Stimulated activated CD8-positive, alpha-beta memory T cell treated with anti-CD3 and anti-CD28 coated beads, Interleukin-7, amount 100 ng/mL, for 4 hours (primary cell): ENCODE data around the gene GOLGA6L7.
"Not testable (repeated sequence)": the region's sequence is repeated elsewhere in the genome, so short reads cannot be mapped to it uniquely, and the experiment has no call there.

Experiments
- DNase-seq, 2 donors: peaks; one replicate each; pipeline ENCODE4 v3.0.0-alpha.2; 2020; ENCODE audit warnings: low read depth in 2 of 2

GOLGA6L7 gene

DNA sequence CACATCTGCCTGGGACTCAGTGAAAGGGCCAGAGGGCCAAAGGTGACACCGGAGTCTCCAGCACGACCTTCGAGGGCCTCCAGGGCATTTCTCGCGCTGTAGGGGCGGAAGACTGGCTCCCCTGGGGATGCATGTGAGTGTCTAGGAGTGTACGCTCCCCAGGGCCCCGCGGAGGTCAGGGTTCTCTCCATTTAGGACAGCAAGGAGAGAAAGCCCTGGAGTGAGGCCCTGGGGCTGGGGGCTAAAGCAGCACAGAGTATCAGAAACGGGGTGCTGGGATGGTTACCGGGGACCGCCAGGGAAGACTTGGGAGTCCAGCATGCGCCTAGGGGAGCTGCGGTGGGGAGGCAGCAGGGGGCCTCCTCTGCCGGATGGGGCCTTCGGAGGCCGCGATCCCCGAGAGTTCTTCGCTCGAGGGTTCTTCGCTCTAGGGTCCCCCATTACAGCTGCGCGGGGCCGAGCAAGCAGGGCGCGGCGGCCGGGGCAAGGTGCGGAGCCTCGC, 36.7 kb upstream of the GOLGA6L7 start:
- DNase-seq = no peak

DNA sequence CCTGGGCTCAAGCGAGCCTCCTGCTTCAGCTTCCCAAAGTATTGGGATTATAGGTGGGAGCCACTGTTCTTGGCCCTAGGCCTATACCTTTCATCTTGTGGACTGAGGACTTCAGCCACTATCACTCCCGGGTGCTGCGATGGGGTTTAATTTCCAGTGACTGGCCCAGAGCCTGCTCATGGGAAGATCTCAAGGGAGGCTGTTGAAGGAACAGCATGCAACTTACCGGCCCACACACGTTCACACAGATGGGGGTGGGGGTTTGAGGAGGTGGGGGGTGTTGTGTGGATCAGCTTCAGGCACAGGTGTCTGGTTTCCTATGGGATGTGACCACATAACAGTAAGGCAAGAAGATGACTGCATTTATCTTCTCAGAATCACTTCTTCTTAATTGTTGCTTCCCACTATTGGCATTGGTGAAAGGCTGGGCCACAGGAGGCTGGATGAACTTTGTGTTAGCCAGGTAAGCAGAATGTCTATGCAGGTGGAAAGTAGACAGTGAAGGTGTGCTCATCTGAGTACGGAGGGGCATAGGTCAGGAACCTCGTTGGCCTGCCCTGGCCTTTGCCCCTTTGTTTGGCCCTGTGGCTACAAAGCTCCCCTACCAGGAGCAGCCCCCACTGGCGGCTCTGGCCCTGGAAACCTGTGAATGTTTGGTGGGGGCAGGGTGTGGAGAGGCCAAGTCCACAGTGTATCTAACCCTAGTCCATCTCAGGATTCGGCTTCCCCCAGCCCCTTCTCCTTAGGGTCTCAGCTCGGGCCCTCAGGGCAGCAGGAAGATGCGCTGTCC, 35.9 kb upstream of the GOLGA6L7 start:
- no peak for DNase-seq

DNA sequence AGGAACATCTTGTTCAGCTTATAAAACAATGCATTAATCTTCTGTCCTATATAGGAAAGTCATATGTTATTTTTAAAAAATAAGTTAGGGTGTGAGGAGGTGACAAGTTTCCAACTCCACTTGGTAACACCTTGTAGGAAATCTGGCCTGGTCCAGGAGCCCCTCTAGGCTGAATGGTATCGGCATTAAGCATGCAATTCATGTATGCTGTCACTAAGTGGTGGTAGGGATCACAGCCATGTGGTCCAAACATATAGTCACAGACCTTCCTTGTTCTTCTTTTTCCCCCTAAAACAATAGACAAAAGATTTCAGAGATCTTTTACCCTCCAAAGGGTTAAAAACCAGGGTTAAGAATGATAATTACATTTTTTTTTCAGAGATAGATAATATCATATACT, 33.2 kb upstream of the GOLGA6L7 start:
- DNase-seq = no peak

DNA sequence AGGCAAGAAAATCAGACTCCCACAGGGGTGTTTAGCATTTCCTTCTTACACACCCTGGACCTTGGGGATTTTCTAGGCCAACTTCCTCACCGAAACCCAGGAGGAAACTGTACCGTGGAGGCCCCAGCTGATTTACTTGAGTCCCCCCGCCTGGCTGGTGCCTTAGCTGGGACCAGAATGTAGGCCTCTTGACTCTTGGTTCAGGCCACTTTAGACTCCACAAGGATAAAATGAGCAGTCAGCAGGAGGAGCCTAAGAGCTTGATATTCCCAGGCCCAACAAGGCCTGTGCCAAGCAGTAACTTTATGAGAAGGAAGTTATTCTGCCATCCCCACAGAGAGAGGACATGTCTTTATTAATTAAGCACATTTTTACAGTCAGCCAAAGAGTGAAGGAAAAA, 32.7 kb upstream of the GOLGA6L7 start:
- DNase-seq = no peak

- no peak for DNase-seq
These were observed 32.2 kb upstream of the GOLGA6L7 start for GRCh38 chr15:28880680-28881079.

- no peak for DNase-seq
These were observed 31.1 kb upstream of the GOLGA6L7 start for GRCh38 chr15:28879551-28879950.

GRCh38 chr15:28878209-28878608, 29.8 kb upstream of the GOLGA6L7 start:
- DNase-seq = no peak

GRCh38 chr15:28876845-28877185, 28.4 kb upstream of the GOLGA6L7 start:
- DNase-seq = no peak

DNA sequence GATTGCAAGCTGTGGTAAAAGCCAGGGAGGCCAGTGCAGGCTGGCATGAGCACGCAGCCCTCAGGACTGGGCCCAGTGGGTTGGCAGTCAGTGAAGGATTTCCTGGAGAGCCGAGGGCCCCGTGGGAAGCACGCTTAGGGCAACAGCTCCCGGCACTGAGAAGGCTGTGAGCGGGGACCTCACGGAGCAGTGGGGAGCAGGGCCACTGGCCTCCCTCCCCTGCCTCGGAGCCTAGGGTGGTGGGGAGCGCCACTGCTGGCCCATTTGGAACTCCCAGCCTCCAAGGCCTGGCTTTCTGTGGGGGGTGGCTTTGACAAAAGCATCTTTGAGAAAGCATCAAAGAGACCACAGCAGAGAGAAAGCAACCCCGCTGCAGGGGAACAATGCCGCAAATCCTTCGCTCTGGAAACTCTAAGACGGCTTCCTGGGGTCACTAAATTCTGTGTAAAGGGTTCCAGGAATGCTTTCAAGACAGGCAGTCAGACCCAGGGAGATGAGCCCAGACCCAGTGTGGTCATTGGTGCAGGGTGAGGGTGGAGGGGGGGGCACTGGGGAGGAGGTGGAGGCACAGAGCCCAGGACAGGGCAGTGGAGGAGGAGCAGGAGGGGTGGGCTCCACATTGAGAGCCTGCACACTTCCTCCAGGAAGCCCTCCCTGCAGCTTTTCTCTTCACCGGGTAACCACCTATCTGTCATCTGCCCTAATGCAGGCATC, 27.8 kb upstream of the GOLGA6L7 start:
- DNase-seq = no peak

- no peak for DNase-seq
These were observed 27.1 kb upstream of the GOLGA6L7 start for GRCh38 chr15:28875461-28876000.

GRCh38 chr15:28873585-28874190, 25.2 kb upstream of the GOLGA6L7 start:
- DNase-seq = no peak

DNA sequence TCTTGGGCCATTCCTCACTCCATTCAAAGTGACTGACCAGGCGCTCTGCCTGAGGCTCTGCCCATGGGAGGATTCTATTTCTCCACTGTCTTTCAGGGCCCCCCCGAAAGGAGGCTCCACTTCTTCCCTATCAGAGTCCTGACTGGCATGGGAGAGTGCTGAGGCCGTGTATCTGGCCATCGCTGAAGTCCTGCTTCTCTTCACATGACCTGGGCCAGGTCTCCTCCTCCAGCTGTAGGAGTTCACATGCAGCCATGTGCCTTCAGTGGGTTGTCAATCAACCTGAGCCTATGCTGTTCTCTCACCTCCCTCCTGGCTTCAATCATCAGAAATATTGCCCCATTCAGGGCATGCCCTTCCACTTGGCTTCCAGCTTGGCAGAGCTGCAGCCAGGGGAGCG, 24.6 kb upstream of the GOLGA6L7 start:
- DNase-seq = no peak

- DNase-seq = no peak
These were observed 22.7 kb upstream of the GOLGA6L7 start for GRCh38 chr15:28871168-28871567.

DNA sequence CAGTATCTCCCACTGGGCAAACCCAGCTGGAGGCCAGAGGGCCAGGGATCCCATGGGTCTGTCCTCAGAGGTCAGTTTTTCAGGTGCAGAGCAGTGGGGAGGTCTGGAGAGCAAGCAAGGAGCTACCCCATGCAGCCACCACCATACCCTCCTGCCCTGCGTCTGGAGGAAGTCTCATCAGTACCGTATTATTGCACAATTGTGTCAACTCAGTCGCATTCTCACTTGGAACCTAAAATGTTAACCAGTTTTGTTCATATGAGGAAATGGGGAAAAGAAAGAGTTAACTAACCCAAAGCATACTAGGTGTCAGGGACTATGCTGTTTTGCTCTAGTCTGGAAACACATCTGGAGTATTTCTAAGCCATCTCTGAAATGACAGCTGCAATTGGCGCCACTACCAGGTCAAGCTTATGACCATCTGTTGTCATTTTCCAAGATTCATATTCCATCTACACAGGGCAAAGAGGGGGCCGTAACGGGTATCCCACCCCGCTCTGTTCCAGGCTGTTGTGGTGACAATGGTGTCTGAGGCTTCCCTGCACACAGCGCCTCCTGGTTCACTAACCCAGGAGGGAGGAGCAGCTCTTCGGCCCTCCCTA, 20.4 kb upstream of the GOLGA6L7 start:
- DNase-seq = no peak

DNA sequence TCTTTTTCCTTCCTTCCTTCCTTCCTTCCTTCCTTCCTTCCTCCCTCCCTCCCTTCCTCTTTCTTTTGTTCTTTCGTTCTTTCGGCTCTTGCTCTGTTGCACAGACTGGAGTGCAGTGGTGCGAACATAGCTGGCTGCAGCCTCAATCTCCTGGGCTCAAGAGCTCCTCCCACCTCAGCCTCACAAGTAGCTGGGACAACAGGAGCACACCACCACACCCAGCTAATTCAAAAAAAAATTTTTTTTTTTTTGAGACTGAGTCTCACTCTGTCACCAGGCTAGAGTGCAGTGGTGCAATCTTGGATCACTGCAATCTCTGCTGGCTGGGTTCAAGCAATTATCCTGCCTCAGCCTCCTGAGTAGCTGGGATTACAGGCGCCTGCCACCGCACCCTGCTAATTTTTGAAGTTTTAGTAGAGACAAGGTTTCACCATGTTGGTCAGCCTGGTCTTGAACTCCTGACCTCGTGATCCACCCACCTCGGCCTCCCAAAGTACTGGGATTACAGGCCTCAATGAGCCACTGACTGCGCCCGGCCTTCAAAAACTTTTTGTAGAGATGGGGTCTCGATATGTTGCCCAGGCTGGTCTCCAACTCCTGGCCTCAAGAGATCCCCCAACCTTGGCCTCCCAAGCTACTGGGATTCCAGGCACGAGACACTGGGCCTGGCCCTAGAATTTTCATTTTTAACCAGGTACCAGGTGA, 13.3 kb upstream of the GOLGA6L7 start:
- not testable (repeated sequence) for DNase-seq

DNA sequence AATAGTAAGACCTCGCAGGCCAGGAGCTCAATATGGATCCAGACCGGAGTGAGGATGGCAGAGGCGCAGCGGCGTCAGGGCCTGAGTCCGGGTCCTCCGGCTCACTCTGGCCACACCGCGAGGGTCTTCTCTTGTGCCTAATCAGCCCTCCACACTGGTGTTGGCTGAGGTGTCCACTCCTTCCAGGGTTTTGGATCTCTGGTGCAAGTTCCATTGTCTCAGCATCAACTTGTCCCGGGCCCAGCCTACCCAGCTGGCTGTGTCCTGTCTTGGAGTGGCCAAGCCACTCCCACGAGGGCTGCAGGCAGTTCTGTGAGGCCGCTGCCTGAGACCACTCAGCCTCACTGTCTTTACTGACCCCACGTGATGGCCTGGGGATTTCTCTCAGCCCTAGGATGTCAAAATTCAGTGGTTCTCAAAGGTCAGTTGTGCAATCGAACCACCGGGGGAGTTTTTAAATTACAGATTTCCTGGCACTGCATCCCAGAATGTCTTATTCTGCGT, 12.6 kb upstream of the GOLGA6L7 start:
- no peak for DNase-seq

DNA sequence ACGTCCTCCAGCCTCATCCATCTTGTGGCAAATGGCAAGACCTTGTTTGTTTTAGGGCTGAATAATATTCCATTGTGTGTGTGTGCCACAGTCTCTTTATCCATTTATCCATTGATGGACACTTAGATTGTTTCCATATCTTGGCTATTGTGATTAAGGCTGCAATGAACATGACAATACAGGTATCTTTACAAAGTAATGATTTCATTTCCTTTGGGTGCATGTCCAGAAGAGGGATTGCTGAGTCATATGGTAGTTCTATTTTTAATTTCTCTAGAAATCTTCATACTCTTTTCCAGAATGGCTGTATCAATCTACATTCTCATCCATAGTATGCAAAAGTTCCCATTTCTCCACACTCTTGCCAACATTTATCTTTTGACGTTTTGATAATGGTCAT, 6.1 kb upstream of the GOLGA6L7 start:
- not testable (repeated sequence) for DNase-seq

DNA sequence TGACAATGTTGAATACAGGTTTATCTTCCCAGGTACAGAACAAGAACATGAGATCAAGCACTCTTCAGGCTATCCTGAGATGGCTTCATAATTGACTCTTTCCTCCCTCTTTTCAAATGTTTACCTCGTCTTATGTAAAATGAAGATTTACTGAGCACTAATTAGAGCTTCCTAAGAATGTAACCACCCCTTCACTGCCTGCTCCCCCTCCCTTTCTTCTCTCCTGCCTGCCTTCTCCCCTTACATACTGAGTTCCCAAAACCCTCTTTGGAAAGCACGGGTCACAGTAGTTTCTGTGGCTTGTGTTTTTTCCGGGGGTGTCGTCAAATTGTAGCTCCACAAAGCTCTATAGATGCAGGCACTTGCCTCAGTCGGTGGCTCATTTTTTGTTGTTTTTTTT, 5.2 kb upstream of the GOLGA6L7 start:
- not testable (repeated sequence) for DNase-seq

- not testable (repeated sequence) for DNase-seq
These were observed 1.3 kb upstream of the GOLGA6L7 start for GRCh38 chr15:28849766-28850165.

- DNase-seq = not testable (repeated sequence)
These were observed 827 bp upstream of the GOLGA6L7 start for GRCh38 chr15:28849271-28849670.

GRCh38 chr15:28847959-28848358, 485 bp downstream of the GOLGA6L7 start:
- not testable (repeated sequence) for DNase-seq
